Midbrain (tissue), 1 donor: ENCODE results near the gene USP2.

Experiments used
- DNase-seq: peaks from one replicate; lab custom pipeline; 2025; lab: John Stamatoyannopoulos, UW

Gene USP2, protein sequence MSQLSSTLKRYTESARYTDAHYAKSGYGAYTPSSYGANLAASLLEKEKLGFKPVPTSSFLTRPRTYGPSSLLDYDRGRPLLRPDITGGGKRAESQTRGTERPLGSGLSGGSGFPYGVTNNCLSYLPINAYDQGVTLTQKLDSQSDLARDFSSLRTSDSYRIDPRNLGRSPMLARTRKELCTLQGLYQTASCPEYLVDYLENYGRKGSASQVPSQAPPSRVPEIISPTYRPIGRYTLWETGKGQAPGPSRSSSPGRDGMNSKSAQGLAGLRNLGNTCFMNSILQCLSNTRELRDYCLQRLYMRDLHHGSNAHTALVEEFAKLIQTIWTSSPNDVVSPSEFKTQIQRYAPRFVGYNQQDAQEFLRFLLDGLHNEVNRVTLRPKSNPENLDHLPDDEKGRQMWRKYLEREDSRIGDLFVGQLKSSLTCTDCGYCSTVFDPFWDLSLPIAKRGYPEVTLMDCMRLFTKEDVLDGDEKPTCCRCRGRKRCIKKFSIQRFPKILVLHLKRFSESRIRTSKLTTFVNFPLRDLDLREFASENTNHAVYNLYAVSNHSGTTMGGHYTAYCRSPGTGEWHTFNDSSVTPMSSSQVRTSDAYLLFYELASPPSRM

DNA sequence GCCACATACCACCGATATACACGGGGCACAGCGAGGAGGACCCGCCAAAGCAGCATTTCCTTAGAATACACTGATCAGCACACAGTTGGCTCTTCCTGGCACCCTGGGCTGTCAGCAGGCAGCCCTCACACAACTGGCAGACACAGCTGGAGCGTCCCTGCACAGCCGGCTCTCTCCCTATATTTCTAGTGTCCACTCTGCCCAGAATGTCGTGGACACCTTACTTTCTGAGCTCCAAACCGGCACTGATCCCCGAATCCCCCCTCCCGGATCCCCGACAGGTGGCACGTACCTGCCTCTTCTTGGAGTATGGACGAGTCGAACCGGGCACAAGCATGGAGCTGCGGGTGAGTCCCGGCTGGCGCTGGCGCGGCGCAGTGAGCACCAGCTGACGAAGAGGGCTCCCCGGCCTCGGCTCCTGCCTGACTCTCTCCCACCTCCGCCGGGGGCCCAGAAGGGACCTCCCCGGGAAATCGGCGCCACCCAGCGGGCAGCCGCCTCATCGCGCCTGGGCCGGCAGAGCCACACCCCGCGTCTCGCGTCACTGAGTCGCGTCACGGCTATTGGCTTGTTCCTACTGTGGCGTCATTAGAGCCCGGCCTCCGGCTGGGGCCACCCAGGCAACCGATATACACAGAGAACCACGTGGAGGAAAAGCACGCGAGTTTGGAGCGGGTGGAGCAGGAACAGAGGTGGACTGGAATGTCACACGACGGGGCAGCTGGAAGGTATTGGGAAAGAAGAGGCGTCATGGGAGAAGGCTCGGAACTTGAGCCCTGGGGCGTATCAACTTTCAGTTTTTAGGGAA lies at the start of gene USP2:
Gene USP2, minus strand, starts transcription at position 510 of the 808 bp plus-strand sequence. CDS start 8,210 bp downstream, outside the sequence.
- peak; percentile 98 for DNase-seq

DNA sequence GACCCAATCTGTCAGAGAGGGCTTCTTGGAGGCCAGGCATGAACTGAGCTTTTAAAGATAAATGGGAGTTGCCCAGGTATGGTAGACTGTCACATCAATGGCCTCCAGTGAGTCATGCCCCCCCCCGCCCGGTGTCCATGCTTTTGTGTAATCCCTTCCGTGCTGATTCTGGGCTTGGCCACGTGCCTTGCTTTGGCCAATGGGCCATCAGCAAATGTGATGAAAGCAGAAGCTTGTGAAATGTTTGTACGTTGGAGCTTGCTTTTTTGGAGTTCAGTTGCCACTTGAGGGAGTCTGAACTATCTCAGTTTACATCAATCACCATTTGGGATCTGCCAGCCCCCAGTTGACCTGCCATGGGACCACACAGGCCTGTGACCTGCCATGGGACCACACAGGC lies 45.8 kb upstream of the USP2 start:
- no peak for DNase-seq

- no peak for DNase-seq
These were observed 44.7 kb upstream of the USP2 start for GRCh38 chr11:119426142-119426541.

GRCh38 chr11:119424775-119425174 lies 43.3 kb upstream of the USP2 start:
- no peak for DNase-seq

DNA sequence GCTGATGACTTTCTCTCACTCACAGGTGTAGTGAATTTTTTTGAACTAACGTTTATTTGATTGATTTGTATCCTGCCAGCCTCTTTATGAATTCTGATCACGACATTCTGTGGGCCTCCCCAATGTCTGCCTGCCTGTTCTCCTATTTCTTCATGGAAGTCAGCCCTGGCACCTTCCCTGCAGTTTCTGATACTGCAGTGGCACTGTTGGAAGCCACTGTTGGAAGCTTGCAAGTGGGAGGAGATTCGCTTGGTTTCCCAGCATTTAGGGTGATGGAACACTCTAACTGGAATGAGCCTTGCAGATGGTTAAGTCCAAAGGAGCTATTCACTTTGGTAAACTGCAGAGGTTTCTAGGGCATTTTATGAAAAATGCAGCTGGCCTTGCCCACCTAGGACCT lies 42.8 kb upstream of the USP2 start:
- DNase-seq, result no peak

GRCh38 chr11:119423509-119424254 lies 42.2 kb upstream of the USP2 start:
- no peak for DNase-seq

DNA sequence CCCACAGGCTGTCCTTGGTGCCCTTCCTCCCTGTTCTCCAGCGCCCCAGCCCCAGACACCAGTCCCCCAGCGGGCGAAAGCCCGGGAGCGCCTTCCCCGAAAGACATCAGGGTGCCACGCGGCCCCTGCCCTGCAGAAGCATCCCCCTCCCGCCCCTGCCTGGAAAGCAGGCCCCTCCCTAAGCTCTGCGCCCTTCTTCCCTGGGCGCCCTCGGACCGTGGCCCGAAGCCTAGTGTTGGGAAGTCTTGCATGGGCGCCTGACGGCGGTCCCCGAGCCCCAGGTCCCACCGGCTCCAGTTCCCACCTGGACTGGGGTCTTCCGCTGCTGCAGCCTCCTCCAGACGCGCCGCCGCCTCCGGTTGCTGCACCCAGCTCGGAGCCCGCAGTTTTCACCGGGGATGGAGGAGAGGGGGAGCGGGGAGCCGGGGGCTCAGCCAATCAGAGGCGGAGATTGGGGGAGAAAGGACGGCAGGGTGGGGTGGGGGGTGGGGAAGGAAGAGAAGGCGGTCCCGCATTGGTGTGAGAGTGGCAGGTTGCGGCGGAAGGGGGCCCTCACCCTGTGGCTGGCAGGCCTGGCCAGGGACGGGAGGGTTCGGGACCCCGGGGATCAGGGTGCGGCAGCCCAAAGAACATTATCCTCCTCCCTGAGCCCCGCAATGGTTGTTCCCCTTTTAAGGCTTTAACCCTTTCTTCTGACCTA lies 41.5 kb upstream of the USP2 start, which contains the start of gene THY1:
Gene THY1, minus strand, starts transcription at position 364 of the 700 bp plus-strand sequence. CDS start 2,267 bp downstream, outside the sequence.
- DNase-seq, result peak; percentile 36

DNA sequence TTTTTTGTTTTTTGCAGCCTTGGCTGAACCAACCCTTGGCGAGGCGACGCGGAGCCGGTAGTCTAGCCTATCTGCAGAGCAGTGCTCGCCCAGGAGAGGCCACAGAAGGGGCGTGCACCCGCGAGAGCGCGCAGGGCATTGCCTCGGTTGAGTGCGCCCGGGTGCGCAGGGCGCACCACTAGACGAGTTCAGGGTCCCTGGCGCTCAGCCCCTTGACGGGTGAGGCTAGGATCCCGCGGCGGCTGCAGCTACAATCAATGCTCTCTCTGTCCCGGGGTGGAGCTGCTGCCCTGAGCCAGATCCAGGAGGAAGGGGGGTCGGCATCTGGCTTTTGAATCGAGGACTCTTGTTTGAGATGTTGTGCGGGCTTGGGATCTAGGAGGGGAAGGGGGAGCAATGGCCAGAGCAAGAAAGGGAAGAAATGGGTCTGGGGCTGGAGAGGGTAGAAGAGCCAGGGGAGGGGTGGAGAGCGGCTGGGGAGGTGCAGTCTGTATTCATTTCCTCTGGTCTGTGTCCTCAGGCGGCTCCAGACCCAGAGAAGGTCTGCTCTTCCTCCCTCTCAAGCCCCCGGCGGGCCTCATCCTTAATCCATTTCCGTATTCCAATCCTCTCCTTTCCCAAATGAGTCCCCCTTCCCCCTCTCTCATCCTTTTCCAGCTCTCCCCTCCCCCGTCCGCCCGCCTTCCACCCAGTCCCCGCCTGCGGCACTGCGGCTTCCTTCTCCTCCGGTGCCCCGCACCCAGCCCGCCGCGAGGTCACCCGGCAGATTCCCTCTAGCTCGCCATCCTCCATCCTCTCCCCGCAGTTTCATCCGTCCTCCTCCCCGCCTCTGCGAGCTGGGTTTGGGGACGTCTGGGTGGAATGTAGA lies 40.7 kb upstream of the USP2 start:
- DNase-seq, result peak; percentile 39

- no peak for DNase-seq
These were observed 39.9 kb upstream of the USP2 start for GRCh38 chr11:119421351-119421750.

GRCh38 chr11:119420631-119421030 lies 39.1 kb upstream of the USP2 start:
- DNase-seq, result no peak

DNA sequence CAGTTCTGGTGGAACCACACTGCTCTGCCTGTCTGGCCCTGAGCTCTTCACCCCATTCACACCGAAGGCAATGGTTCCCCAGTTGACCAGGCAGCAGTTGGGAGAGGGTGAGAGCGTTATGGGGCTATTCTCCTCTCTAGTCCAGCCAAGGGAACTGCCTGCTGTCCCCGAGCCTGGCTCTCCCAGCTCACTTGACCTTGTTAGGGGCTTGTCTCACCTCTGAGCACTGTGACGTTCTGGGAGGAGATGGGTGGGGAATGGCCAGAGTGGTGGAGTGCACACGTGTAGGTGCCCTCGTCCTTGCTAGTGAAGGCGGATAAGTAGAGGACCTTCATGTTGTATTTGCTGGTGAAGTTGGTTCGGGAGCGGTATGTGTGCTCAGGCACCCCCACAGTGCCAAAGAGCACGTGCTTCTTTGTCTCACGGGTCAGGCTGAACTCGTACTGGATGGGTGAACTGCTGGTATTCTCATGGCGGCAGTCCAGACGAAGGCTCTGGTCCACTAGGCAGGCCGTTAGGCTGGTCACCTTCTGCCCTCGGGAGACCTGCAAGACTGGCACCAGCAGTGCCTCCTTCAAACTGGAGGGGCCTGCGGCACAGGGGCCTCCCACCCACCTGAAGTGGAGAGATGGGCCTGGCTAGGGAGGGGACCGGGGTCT lies 38.5 kb upstream of the USP2 start:
- DNase-seq, result no peak

DNA sequence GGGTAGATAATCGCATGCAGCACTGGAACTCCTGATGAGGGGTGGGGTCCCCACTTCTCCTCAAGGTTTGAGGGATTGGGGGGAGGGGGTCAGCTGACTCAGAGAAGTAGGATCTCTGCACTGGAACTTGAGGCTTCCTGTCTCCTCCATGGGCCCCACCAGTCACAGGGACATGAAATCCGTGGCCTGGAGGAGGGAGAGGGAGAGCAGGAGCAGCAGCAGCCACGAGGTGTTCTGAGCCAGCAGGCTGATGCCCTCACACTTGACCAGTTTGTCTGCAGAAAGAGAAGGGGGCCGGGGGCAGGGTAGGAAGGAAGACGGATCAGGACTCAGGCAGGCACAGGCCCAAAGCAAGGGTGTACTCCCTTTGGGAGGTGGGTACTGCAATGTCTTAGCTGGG lies 37.8 kb upstream of the USP2 start:
- no peak for DNase-seq

GRCh38 chr11:119418759-119419158 lies 37.3 kb upstream of the USP2 start:
- DNase-seq, result no peak

GRCh38 chr11:119417726-119418540 lies 36.4 kb upstream of the USP2 start:
- DNase-seq, result no peak

DNA sequence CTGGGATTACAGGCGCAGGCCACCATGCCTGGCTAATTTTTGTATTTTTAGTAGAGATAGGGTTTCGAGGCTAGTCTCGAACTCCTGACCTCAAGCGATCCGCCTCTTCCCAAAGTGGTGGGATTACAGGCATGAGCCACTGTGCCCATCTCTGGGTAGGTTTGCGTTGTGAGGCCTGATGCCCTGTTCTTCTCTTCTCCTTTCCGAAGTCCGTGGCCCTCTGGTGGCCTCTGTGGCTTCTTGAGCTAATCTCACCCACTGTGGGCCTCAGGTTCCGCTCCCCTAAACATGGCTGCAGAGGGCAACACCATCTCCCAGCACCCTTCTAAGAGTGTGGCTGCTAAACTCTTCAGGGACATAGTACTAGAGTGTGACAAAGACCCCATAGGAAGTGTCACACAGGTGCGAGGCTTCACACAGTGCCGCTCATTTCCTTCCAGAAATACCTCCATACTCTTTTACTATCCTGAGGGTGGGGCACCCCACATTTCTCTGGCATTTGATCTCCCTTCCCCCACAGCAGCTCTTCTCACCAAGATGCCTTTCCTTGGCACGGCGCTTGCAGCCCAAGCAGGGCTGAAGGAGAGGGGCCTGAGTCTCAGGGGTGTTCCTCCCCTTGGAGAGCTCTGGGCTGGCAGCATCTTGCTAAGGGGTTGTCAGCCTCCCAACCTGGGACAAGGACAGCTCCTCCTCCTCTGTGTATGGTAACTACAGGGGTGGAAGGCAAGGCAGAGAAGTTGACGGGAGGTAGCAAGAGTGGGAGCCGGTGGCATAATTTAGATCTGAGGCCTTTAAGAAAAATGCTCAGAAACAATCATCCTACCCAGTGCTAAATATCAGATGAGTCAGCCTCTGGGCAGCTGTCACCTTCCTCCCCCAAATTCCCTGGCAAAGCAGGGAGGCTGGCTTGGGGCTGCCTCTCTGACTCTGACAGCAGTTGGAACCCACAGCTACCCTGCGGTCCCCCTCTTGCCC lies 35.4 kb upstream of the USP2 start:
- DNase-seq, result no peak

GRCh38 chr11:119415966-119416365 lies 34.5 kb upstream of the USP2 start:
- DNase-seq, result no peak

DNA sequence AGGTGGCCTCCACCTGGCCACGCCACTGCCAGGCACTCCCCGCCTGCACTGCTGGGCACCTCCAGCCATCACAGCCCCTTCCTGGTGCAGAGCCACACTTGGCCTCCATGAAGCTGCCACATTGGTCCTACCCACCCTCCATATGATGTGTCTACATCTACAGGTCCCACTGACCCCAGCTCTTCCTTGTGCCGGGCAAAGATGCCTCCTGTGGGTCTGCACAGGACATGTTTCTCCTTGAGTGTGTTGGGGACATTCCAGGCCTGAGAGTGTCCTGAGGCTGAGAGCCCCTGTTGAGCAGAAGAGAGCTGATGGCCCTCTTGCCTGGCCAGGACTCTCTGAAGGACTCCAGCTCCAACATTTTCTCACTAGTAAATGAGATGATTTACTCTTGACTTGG lies 34.0 kb upstream of the USP2 start:
- no peak for DNase-seq

- no peak for DNase-seq
These were observed 33.2 kb upstream of the USP2 start for GRCh38 chr11:119414734-119415133.
